ENCODE results near the gene ARMC3.
"Not testable (repeated sequence)": the region's sequence is repeated elsewhere in the genome, so short reads cannot be mapped to it uniquely, and the experiment has no call there.

The ARMC3 gene

GRCh38 chr10:22929053-22929452 lies 1.2 kb downstream of the ARMC3 start:
- not testable (repeated sequence) for DNase-seq

GRCh38 chr10:22931948-22932347 lies 4.1 kb downstream of the ARMC3 start:
- no peak for DNase-seq

- DNase-seq, result no peak
Measured at GRCh38 chr10:22932626-22933370, 4.9 kb downstream of the ARMC3 start.

DNA sequence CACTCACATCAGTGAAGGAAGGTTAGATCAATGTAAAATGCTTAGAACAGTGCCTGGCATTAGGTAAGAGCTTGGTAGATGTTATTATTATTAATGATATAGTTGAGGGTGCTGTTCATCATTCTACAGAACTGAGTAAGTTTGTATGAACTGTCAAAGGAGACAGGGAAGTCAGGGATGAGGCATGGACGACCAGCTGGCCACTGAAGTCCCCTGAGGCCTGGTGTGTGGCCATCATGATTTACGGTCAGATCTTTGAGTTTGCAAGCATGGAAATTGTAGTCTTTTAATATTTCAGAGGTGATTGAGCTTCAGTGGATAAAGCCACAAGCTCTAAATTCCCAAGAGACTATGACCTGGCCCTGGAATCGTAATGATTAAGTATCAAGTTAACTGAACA lies 6.9 kb downstream of the ARMC3 start:
- DNase-seq, result no peak

DNA sequence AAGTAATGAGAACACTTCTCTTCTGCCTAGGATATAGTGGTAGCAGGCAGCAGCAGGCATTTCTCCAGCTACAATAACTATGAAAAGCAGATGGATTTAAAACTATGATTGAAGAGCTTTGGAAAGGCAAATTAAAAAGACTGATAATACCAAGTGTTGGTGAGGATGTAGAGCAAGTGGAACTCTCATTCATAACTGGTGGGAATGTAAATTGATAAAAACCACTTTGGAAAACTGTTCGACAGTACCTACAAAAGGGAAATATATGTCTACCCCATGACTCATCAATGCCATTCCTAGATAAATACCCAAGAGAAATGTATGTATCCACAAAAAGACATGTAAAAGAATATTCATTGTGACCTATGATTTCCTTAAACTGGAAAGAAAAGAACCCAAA lies 14.6 kb downstream of the ARMC3 start:
- no peak for DNase-seq

DNA sequence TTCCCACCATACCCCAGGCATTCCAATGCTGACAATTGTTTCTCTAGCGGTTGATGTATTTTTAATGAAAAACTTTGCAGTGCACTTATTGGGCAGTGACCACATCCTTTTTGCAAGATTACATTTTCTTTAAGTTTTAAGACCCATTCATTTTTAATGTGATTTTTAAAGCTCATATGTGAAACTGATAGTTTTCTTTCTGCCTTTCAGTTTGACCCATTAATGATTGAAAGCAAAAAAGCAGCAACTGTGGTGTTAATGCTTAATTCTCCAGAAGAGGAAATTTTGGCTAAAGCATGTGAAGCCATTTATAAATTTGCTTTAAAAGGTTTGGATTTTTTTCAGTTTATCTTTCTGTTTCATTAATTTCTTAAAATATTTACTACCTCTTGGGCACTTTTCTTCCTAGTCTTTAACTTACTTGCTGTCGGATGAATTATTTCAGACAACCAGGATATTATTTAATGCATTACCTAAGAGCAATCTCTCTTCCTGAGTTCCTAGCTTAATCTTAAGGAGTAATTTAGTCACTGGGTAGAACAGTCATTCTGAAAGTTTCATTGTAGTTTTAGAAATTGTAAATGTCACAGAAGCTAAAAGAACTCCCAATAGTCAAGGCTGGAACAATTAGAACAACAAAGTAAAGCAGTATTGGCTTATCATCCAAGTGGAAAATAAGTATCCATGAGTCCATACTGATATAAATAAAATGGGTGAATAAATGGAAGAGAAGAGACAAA lies 18.3 kb downstream of the ARMC3 start:
- no peak for DNase-seq

DNA sequence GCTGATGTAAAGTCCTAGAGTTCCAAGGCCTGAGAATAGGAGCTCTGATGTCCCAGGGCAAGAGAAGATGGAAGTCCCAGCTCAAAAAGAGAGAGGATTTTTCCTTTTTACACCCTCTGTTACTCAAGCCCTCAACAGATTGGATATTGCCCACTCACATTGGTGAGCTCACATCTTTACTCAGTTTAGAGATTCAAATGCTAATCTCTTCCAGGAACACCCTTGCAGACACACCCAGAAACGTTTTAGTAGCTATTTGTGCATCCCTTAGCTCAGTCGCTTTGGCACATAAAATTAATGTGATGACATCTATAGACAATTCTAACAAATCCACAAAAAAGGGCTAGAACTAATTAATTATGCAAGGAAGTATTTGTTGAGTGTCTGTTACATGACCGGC lies 27.1 kb downstream of the ARMC3 start:
- DNase-seq, result no peak

- no peak for DNase-seq
Measured at GRCh38 chr10:22958338-22958737, 30.5 kb downstream of the ARMC3 start.

GRCh38 chr10:22959292-22959691 lies 31.4 kb downstream of the ARMC3 start:
- no peak for DNase-seq

- DNase-seq, result no peak
Measured at GRCh38 chr10:22959950-22960349, 32.1 kb downstream of the ARMC3 start.

- DNase-seq, result no peak
Measured at GRCh38 chr10:22962817-22963216, 35.0 kb downstream of the ARMC3 start.

- no peak for DNase-seq
Measured at GRCh38 chr10:22969704-22970103, 41.9 kb downstream of the ARMC3 start.

- DNase-seq, result no peak
Measured at GRCh38 chr10:22976534-22976933, 48.7 kb downstream of the ARMC3 start.

- no peak for DNase-seq
Measured at GRCh38 chr10:22977751-22978150, 49.9 kb downstream of the ARMC3 start.

DNA sequence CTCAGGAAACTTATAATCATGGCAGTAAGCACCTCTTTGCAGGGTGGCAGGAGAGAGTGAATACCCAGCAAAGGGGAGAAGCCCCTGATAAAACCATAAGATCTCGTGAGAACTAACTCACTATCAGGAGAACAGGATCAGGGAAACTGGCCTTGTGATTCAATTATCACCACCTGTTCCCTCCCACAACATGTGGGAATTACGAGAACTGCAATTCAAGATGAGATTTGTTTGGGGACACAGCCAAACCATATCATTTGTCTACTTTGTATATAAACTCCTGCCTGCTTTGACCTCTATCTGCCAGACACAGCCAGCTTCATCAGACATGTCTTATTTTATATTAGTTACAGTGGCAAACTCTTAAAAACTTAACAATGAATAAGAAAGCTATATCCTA lies 50.4 kb downstream of the ARMC3 start:
- DNase-seq, result no peak

DNA sequence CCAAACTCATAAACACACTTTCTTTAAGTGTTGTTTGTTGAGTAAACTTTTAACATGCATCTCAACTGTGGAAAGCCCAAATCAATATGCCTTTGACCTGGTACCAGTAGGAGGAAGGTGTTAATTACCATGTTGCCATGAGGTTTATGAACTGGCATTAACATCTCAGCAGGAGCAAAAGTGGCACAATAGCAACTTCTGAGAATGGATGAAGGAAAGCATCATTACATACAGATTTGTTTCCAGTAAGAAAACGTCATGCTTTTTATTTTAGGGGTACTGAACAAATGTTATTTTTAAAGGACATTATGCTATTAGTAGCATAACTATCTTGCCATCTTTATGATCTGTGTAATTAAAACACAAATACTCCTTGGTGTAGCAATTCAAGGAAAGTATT lies 51.1 kb downstream of the ARMC3 start:
- DNase-seq, result no peak

DNA sequence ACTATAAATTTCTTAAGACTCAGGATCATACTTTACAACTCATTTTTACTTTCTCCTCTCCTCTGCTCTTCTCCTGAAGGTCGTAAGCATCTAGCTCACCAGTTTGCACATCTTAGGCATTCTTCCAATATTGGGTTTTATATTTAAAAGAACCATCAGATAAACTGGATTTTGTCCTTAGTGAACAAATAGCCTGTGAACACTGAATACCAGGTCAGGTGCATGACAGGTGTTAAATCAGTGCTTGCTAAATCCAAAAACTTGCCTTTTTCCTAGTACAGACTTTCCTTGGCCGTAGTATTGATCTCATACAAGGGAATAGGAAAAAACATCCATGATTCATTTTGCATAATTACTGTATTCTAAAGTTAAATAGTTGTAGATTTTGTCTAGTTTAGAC lies 53.0 kb downstream of the ARMC3 start:
- no peak for DNase-seq

DNA sequence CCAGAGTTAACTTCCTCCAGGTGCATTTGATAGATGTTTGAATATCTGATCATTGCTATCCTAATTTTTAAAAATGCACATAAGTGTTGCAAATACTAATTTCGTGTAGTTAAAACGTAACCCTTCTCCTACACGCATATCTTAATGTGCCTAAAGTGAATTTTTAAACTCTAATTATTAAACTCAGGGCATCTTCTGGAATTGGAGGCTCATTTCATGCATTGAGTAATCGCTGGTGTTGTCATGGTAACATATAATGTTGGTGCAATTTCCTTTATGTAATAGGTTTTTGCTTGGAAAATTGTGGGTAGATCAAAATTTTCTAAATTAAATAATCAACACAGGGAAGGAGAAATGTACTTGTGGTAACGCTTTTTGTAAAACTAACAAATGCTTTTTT lies 56.2 kb downstream of the ARMC3 start:
- DNase-seq, result no peak

DNA sequence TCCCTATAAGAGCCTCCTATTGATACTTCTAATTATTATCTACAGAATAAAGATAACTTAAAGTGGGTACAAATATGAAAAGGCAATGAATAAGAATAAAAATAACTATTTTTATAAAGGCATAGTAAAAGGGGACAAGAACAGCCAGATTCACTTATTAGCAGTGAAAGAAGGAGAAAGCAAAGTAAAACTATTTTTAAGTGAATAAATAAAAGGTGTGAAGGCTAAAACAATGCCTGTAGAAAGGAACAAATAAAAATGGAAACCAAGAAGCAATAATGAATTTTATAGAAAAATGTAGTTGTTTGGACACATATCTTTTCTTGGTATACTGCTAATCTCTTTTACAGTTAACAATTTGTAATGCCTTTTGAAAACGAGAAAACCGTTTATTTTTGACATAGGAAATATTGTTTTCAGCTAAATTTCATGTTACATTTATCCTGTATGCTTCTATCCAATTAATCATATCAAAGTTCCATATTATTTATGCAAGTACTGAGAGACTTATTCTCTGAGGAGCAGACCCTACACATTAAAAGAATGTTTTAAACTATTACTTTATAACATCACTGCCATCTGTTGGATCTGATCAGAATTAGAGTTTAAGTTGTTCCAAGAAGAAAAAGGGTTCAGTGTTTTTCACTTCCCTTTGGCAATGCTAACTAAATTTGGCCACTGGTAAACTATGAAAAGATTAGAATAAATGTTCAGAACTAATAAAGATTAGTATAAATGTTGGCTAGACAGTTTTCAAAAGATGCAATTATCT lies 59.1 kb downstream of the ARMC3 start:
- DNase-seq, result no peak

DNA sequence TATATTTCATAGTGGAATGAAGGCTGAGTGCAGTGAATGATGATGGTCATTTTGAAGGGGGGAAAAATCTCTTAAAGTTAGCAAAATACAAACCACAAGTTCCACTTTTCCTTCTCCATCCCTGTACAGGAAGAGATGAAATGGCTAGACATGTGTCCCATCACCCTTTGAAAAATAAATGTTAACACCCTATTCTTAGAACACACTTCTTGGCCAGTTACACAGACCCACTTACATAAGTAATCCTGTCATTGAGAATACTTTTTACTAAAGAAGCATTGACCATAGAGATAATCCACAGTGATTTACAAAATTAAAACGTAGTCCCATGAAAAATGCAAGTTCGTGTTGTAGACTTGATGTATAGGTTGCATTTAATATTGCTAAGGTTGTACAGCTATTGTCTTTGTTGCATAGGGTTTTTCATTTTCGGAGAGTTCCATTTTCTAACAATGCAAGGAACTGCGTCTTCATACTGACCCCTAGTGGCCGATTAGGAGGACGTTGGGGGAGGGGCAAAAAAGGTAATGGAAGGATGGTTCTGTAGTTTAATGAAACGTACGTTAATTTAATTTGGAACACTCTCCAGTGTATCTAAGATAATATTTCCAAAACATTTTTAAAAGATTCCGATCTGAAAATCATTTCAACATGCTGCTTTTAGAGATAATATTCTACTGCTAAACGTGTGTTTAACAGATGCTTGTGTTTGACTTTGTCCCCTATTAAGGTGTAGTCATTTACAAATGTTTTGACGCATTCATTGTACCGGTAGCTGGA lies 60.9 kb downstream of the ARMC3 start:
- no peak for DNase-seq

DNA sequence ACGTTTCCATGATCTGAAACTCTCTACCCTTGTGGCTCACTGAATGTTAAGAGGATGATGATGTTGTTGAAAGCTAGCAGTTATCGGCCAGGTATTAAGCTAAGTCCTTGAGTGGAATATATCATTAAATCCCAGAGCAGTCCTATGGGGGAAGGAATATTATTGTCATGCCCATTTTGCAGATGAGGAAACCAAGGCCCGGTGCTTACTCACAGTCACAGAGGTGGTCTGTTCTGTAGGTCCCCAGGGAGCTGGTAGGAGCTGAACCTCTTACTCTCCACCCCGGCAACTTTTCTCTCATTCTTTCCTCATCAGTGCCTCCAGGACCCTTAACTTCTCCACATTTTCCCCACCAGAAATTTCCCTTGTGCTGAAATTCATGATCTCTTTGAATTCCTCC lies 62.6 kb downstream of the ARMC3 start:
- DNase-seq, result no peak

DNA sequence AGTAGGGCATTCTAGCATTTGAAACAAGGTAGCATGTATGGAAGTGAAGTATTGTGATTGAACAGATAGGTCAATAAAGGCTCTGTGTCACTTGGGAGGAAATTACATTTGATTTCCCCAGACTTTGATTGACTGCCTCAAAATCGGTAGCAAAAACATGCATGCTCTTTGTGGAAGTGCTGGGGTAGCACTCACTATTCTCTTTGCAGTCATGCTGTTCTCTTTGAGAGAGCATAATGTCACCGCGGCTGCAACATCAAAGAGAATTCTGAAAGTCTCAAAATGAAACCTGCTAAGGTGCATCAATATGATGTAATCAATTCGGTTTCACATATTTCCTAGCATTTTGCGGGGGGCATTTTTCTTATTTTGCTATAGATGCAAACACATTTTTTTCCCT lies 64.2 kb downstream of the ARMC3 start:
- DNase-seq, result no peak

- no peak for DNase-seq
Measured at GRCh38 chr10:22992621-22993020, 64.8 kb downstream of the ARMC3 start.

All from GOT3 (cell line).